Fibroblast of the conjunctiva (primary cell): Measurements from ENCODE around the gene TRIML1.

Source experiments
- DNase-seq: peaks from one replicate; pipeline ENCODE4 v3.0.0-alpha.2; 2010; ENCODE audit warnings: low read depth

TRIML1 gene, protein sequence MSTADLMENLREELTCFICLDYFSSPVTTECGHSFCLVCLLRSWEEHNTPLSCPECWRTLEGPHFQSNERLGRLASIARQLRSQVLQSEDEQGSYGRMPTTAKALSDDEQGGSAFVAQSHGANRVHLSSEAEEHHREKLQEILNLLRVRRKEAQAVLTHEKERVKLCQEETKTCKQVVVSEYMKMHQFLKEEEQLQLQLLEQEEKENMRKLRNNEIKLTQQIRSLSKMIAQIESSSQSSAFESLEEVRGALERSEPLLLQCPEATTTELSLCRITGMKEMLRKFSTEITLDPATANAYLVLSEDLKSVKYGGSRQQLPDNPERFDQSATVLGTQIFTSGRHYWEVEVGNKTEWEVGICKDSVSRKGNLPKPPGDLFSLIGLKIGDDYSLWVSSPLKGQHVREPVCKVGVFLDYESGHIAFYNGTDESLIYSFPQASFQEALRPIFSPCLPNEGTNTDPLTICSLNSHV

DNA sequence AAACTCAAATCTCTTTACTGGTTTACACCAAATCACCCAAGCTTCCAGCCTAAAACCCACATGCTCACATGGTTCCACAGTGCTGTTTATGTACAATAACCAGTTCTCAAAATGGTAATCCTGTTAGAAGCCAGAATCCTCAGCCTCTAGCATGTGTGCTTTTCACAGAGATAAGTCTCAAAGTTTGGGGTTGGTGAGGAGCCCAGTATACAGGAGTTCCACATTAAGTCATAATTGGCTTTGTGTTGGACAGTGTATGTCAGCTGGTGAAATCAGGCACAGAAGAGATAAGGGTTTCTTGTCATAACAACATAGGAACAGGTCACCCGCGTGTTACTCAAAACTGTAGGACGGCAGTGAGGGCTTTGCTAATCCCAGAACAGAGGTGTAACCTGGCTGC is at the start of gene TRIML1:
TSS of gene TRIML1 (plus strand) at position 301 of the 400 bp plus-strand sequence. CDS start 118 bp downstream, outside the sequence.
- DNase-seq, result no peak

DNA sequence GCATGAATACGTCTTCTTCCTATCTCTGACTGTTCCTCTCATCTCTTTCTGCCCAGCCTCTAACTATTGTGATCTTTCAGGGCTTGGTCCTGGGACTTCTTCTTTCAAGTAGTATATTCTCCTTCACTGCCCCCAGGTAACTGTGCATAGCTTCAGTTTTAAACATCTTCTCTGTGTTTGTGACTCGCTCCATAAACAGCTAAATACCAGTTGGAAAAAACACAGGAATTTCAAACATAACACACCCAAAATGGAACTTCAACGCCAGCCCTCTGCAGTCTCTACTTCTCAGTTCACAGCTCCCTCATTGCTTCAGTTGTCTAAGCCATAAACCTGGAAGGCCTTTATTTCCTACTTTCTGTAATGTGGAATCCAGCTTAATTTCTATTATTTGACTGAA is 46.4 kb upstream of the TRIML1 start:
- DNase-seq, result no peak

DNA sequence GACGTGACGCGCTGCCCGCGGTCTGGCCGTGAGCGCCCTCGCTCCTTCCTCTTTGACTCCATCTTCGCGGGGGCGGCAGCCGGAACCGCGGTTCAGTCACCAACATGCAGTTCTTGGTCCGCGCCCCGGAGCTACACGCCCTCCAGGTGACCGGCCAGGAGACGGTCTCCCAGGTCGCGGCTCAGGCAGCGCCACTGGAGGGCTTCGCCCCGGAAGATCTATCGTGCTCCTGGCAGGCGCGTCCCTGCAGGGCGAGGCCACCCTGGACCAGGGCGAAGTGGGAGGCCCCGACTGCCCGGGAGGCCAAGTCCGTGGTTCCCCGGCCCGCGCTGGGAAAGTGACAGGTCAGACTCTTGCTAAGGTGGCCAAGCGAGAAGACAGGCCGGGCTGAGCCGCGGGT is 32.8 kb upstream of the TRIML1 start:
- no peak for DNase-seq

DNA sequence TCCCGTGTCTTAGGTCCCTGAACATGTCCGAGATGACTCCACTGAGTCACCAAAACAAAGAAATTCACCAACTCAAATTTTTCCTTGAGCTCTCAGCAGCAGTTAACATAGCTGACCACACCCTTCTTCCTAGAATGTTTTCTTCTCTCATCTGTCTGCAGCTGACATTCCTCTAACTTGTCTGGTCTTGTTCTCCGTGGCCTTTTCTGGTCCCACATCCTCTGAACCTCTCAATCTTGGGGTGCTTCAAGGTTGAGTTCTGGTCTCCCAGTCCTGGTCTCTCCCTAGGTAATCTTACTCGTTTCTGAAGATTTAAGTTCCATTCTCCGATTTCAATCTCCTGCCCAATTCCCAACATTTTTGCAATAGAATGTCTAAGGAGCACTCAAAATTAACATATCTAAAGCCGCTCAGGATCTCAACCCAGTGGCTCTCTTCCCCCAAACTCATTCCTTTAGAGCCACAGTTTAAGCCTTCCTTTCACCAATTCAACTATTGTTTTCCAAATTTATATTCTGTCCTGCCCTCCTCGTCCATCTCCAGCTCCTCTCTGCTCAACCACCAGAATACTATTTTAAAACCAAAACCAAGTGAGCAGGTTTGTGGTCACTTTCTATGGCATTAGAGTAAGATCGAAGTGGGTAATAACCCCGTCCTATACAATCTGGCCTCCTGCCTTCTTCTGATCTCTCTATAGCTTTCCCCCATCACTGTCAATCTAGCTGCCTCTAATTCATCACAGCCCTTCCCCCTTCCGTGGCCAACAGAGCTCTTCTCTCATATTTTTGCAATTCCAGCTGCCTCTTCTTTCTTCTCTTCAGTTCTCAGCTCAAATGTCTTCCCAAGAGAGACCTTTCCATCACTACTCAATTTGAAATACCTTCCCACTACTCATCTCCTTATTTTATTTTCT is 31.1 kb upstream of the TRIML1 start:
- no peak for DNase-seq

DNA sequence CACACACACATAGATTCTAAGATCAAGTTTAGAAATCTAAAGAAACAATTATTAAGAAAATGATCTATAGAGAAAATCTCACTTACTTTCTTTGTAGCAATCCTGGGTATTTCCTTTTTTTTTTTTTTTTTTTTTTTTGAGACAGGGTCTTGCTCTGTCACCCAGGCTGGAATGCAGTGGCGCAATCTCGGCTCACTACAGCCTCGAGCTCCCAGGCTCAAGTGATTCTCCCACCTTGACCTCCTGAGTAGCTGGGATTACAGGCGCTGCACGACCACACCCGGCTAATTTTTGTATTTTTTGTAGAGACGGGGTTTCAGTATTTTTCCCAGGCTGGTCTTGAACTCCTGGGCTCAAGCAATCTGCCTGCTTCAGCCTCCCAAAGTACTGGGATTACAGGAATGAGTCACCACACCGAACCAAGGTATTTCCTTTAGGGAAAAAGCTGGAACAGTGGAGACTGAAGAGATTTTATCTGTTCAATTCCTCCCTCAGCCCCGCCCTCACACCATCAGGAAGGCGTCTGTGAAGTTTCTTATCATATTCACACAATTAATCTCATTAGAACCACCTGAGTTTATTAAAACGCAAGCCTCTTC is 30.0 kb upstream of the TRIML1 start, which contains the start of gene TRIML2:
TSS of gene TRIML2 (minus strand) at position 447 of the 599 bp plus-strand sequence. CDS start 4,235 bp downstream, outside the sequence.
- DNase-seq, result no peak

DNA sequence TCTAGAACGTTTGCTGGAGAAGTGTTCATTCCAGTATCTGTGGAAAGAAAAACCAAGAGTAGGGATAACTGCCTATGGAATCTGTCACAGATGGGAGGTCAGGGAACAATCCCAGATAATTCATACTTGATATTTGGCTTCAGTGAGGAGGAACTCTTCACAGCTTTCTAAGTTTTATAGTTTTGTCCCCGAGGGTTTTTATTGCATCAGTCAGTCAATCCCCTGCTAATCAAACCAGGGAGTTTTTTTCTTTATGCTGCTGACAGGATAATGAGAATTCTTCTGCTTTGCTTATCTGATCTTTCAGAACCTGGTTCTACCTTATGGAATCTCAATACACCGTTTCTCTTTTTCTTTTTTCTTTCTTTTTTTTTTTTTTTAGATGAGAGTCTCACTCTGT is 29.2 kb upstream of the TRIML1 start:
- no peak for DNase-seq

DNA sequence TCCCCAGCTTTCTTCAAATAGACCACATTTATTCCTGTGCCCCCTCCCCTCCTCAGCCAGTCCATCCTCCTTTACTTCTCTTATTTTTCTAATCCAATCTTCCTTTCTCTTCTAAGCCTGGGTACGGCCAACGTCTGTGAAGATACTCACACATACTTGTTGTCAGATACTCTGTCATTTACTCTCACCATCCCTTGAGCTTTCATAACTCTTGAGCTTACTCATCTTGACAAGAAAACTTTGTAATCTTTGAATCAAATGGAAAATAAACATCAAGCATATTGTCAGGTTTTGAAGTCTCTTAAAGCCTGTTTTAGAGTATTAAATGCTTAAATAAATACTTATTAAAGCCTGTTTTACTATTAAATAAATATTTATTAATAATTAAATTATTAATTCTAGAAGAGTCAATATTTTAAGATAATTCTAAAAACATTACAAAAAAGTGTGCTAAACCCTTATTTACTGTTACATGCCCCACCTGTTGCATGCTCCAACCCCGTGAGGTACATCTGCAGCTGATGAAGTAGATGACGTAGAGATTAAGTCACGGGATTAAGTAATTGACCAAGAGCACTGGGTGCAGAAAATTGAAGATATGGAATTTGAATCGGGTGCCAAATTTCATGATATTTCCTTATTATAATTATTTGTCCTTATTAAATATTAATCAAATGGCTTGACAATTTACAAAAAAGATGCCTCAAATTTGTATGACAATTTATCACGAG is 28.3 kb upstream of the TRIML1 start:
- no peak for DNase-seq

DNA sequence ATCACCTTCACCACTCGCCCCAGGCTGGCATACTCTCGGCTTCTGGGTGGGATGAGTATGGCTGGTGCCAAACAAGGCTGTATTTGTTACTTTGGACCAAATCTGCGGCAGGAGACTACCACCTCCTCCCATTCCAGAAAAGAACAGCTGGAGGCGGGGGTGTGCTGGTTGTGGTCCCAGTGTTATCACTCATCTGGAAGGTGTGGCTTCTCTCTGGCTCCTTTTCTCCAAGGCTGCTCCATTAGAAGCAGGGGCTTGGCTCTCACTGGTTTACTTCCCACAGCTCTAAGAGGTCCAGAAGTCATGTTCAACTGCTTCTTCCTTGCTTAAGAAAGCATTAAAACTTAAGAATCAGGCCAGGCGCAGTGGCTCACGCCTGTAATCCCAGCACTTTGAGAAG is 27.3 kb upstream of the TRIML1 start:
- DNase-seq, result no peak

DNA sequence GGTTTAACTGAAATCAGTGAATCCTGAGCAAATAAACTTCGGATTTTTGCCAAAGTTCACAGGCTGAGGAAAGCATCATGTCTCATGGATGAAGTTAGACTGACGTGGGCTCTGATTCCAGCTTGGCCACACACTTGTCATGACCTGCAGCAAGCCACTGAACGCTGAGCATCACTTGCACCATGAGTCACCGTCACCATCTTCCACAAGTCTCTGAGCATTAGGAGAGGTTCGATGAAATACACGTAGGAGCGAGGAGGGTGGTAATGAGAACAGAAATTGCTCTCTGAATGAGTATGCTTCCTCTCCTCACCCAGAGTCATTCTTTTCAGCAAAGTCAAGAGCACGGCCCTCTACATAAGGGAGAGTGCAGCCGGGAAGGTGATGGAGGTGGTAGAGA is 26.1 kb upstream of the TRIML1 start:
- no peak for DNase-seq

DNA sequence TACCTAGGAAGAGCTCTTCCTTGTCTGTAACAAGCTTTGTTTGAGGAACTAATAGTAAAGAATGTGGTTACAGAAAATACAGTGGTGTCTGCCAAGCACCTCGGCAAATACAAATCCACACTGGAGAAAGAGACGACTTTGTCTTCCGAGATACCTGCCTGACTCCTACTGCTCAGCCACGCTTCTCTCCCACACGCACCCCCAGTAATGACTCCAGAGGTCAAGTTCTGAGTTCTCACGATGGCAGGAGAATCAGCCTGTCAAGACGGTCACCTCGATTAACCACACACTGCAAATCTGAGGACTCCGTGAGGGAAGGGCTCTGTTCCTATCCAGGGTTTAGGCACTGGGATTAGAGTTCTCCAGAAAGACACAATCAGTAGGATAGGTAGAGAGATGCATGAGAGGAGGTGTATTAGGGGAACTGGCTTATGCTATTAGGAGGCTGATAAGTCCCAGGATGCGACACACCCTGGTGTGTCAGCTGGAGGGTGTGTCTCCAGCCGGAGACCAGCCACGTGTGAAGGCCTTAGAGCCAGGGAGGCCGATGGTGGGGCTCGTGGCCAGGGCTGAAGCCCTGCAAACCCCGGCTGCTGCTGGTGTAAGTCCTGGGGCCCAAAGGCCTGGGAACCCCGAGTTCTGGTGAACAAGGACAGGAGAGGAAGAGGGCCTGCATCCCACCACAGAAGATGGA is 21.5 kb upstream of the TRIML1 start:
- no peak for DNase-seq

DNA sequence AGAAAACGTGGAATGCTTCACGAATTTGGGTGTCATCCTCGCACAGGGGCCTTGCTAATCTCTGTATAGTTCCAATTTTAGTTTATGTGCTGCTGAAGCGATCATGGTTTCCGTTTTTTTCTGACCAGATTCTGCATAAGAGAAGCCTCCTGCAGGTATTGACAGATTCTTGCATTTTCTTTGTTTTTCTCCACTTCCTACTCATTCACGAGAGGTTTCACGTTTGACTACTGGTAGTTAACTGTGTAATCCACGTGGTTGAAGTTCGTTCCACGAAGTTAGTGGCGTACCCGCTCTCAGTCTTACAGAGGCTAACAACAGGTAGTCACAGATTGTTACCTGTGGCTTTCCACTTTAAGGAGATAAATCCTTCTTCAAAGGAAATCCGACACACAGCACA is 17.7 kb upstream of the TRIML1 start:
- no peak for DNase-seq

DNA sequence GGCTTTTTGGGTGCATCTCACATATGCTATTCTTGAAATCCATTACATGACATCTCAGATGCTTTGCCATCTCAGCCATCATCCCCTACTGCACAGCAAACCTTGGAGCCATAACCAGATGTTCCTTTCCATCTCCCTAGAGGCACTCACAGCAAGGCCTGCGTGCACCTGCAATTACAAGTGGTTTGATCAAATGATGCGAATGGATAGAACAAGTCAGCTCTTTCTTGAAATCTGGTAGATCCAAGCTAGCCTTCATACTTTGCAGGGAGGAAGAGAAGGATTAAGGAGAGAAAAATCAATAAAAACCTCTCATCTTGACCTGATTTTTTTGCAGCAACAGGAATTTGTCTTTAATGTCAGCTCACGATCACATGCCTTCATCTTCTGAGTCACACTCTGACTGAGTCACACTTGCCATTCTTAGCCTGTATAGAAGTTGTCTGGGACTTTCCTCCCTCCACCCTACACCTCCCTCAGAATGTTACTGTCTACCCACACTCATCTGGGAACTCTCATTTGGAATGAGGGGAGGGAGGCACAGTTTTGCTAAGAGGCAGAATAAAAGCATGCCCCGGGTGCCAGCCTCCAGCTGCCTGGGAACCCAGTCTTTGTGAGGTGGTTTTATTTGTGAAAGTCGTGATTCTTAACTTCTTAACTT is 11.9 kb upstream of the TRIML1 start:
- DNase-seq, result peak; percentile 61

DNA sequence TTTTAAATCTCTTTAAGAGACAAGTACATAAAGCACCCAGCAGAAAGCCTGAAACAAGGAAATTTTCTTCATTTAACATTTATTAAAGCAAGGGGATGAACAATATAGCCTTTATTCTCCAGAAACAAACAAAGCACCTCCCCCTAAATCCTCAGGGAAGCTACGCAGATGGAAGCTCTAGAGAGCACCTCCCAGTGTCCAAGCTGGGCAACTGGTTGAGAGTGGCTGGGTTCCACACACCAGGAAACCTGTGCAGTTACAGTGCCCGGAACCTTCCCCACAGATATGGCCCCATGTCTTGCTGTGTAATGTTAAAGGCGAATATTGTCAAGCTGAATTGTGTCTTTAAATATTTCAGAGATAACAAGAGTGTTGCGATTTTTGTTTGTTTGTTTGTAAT is 8.9 kb upstream of the TRIML1 start:
- DNase-seq, result no peak

DNA sequence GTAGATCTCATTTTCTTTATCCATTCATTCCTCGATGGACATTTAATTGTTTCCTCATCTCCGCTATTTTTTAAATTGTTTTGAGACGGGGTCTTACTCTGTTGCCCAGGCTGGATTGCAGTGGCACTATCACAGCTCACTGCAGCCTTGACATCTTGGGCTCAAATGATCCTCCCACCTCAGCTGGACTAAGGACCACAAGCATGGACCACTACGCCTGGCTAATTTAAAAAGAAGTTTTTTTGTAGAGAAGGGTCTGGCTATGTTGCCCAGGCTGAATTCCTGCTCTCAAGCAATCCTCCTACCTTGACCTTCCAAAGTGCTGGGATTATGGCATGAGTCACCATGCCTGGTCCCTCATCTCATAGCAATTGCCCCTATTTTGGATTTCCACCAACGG is 7.0 kb upstream of the TRIML1 start:
- DNase-seq, result no peak

DNA sequence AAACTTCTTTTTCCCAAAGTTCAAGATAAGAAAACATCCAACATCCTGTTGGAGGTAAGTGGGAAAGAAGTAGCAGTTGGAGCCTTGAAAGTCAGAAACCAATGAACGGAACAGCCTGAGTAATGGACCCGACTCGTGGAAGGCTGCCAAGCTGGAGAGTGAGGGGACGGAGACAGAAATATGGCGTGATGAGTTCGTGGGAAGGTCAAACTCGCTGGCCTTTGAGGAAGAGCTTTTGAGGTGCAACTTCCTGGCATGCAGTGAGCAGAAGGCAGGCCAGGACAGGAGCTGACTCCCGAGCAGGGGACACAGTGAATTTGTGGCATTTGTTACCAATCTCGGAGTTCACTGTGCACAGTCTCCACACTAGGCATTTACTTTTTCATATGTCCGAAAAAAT is 1.0 kb upstream of the TRIML1 start:
- no peak for DNase-seq

DNA sequence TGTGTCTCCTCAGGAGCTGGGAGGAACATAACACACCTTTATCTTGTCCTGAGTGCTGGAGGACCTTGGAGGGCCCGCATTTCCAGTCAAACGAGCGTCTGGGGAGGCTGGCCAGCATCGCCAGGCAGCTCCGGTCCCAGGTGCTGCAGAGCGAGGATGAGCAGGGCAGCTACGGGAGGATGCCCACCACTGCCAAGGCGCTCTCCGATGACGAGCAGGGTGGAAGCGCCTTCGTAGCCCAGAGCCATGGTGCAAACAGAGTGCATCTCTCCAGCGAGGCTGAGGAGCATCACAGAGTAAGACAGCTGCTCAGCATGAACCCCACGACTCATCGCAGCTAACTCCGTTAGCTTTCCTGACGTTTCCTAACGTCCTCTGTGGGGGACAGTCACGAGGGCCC is 430 bp downstream of the TRIML1 start:
- no peak for DNase-seq

DNA sequence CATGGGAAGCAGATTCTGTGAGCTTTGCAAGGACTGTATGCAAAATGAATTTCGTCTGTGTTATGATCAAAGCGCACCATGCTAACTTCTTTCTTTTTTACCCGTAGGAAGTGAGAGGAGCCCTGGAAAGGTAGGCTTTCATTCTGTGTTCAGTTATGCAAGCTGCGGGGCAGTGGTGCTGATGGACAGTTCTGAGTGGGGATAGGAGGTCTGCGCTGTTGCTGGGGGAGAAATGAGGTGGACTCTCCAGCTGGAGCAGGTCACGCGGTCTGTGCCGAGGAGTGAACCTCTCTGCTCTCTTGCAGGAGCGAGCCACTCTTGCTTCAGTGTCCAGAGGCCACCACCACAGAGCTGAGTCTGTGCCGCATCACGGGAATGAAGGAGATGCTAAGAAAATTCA is 4.5 kb downstream of the TRIML1 start:
- DNase-seq, result no peak

DNA sequence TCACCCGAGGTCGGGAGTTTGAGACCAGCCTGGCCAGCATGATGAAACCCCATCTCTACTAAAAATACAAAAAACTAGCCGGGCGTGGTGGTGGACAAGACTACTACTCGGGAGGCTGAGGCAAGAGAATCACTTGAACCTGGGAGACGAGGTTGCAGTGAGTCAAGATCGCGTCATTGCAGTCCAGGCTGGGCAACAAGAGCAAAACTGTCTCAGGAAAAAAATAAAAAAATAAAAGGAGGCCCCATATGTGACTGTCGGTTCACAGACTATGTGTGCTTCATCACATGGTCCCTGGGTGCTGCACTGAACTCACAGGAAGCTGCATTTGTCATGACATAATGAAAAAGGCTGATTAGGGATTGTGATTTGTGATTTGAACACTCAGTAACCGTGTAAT is 6.4 kb downstream of the TRIML1 start:
- DNase-seq, result no peak

DNA sequence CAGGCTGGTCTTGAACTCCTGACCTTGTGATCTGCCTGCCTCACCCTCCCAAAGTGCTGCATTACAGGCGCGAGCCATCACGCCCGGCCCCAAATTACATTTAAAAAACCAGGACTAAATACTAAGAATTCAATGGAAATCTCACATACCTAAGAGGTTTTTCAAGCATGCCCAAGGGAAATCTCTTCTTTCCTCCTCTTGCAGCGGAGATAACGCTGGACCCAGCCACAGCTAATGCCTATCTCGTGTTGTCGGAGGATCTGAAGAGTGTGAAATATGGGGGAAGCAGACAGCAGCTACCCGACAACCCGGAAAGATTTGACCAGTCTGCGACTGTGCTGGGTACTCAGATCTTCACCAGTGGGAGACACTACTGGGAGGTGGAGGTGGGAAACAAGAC is 7.4 kb downstream of the TRIML1 start:
- no peak for DNase-seq

DNA sequence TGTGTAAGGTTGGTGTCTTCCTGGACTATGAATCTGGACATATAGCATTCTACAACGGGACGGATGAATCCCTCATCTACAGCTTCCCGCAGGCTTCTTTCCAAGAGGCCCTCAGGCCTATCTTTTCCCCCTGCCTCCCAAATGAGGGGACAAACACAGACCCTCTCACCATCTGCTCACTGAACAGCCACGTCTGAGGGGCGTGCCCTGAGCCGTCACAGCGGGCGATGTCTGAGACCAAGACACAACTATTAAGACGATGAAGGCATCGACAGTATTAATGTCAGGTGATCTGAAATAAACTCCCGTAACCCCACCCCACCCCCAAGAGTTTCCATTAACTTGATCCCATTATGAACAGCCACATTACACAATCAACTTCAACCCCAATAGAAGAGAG is 7.9 kb downstream of the TRIML1 start:
- no peak for DNase-seq

DNA sequence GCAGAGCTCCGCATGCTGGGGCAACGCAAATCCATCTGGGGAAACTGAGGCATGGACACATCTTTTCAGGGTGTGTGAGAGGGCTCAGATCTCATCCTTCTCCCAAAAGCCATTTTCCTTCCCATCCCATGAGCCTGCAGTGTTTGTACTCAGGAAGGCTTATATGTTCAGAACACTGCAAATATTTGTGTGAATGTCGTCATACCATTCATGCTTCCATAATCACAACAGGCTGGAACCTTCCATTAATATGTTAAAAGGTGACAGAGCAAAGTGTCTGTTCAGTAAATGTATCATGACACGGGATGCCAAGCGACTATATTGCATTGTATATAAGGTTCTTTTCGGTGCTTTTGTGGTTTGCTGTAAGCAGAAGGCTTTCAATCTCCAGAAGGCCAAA is 8.5 kb downstream of the TRIML1 start:
- DNase-seq, result no peak
